HTERT RPE-1 (cell line): Measurements from ENCODE around the gene MACC1.

ENCODE experiments used
- in situ Hi-C: fragments of 300-500 bp; cut with MboI; formaldehyde crosslinking; loops from 4 replicates; pipeline ENCODE4 v1.14.3; 2020; ENCODE audit warnings: low sequenced_read_pairs

The MACC1 gene

GRCh38 chr7:20232848-20233247, 15.7 kb upstream of the MACC1 start:
- in situ Hi-C loops: no loop called here

GRCh38 chr7:20229646-20230500, 12.7 kb upstream of the MACC1 start:
- in situ Hi-C loops: no loop called here

- in situ Hi-C loops: no loop called here
These were observed 11.9 kb upstream of the MACC1 start for GRCh38 chr7:20229081-20229480.

DNA sequence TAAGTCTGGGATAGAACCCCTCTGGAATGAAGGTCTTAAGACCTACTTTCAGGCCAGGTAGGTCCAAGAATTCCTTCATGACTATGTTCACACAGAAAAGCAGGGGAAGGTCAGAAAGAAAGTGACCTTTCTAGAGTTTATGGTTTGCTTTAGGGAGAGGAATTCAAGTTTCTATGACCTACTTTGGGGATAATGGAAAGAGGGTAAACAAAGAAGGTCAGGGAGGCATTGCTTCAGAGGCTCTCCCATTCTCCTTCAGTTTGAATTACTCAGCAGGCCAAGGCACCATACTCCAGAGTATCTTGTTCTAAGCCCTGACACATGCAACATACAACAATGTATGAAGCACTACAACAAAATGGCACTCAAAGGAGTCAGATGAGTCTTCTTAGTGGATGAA, 11.5 kb upstream of the MACC1 start:
- in situ Hi-C loops: no loop called here

- in situ Hi-C loops: no loop called here
These were observed 10.2 kb upstream of the MACC1 start for GRCh38 chr7:20227291-20227795.

DNA sequence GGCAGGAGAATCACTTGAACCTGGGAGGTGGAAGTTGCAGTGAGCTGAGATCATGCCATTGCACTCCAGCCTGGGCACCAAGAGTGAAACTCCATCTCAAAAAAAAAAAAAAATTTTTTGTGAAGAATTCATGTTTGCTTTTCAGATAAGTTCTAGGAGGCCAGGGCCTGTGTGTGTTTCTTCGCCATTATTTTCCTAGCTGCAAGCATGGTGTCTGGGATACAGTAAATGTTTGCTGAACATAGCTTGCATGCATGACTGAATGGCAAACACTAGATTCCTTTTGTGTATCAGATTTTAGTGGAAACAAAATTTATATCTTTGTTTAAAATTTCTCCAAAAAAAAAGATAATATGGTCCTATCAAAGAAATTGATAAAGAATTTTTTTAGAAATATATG, 9.7 kb upstream of the MACC1 start:
- in situ Hi-C loops: no loop called here

- in situ Hi-C loops: no loop called here
These were observed 8.2 kb upstream of the MACC1 start for GRCh38 chr7:20225384-20225783.

- in situ Hi-C loops: no loop called here
These were observed 6.8 kb upstream of the MACC1 start for GRCh38 chr7:20224025-20224424.

DNA sequence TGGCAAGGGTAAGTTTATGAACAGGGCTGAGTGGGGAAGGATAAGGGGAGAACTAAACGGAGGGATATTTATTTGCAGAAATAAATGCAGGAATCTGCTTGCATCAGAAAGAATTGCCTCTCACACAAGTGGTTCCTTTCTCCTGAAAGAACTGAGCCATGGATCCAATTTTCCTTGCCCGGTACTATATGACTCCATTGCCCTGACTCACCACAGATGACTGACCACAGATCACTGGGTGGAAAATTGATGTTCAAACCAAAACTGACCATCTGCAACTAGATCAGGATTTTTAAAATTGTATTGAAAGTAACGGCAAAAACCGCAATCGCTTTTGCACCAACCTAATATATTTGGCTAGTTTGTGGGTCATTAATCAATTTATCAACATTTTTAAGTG, 6.2 kb upstream of the MACC1 start:
- in situ Hi-C loops: no loop called here

DNA sequence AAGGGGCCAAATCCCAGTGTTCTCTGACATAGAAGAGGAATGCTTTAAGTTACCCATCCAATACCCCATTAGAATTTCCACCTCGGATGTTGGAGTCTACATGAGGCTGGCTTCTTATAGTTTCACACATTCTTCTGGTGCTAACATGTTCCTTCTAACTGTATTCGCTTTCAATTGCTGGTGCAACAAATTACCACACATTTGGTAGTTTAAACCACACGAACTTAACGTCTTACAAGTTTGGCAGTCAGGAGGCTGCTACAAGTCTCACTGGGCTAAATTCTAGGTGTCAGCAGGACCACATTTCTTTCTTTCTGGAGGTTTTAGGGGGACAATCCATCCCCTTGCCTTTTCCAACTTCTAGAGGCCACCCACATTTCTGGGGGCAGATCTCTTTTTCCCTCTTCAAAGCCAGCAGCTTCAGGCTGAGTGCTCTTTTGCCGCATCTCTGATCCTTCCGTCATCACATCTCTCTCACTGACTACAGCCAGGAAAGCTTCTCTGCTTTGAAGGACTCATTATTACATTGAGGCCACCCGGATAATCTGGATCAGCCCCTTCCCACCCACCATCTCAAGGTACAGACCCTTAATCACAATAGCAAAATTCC, 5.1 kb upstream of the MACC1 start:
- in situ Hi-C loops: no loop called here

DNA sequence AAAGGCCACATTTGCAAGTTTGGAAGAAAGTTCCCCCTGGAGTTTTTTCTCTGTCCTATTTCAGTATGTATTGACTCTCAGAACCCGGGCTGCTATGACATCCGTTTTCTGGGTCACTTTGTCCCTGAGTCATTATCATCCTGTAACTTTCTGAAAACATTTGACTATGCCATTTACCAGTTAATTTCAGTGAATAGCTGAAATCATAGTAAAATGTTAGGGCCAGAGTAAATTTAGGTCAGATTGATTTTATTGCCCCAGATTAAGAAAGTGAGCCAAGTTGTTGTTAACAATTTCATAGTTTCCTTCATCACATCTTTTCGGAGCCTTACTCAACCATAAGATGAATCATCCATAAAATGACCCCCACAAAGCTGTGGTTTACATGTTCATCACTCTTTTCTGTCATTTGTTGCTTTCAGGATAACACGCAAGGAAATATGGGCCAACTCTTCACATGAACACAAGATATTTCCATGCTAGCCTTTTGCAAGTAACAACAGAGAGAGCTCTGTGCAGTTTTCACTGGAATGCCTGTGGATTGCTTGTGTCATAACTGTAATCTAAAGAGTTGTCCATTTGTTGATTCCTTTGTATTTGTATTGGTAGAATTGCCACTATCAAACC, 3.9 kb upstream of the MACC1 start:
- in situ Hi-C loops: no loop called here

GRCh38 chr7:20220293-20220761, 3.1 kb upstream of the MACC1 start:
- in situ Hi-C loops: no loop called here

DNA sequence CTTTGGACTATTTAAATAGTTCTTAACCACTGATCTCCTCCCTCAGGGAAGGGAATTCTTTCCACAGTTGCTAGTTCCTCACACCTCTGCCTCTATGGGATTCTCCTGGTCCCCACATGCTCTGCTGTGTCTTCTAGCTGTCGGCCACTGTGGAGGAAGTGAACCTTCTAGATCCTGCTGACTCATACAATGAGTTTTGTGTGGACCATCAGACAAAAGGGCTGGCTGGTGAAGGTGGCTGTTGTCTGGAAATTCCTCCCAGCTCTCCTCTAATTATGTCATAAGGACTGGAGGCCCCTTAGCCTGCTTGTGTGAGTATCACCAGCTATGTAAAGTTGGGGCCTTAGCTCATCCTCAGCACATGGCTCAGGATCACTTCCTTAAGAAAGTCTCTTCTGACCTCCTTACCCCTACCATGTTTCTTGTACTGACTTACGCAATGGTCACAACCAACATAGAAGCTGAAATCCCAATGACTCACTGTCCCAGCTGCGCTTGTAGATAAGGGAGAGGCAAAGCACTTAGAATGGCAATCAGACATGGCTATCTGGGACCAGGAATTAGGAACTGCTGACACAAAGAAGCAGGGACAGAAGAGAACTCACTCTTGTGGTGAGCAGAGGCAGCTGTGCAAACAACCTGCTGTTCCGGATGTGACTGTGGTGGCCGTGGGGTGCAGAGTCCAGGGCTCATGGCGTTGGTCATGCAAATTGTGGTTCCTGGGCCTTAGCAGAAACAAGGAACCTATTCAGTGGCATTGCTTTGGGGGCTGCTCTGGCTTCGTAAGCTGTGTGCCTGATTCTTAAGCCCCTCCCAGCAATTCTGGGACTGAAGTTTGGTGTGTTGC, 2.5 kb upstream of the MACC1 start:
- in situ Hi-C loops: no loop called here

DNA sequence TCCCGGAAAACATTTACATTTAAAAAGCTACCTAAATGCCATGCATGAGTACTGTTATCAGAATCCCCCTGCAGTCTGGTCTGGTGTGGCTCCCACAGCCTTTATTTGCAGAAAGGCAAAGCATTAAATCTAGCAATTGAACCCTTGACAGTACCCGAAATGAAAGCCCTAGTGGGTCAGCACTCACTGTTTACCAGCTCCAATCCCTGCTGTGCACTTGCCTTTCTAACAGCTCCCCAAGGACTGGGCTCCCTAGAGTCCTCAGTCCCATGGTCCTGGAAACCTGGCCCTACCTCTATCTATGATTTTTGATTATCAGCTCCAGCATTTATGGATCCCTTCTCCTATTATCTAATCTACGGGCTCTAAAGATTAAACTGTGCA, 1.9 kb upstream of the MACC1 start:
- in situ Hi-C loops: no loop called here

DNA sequence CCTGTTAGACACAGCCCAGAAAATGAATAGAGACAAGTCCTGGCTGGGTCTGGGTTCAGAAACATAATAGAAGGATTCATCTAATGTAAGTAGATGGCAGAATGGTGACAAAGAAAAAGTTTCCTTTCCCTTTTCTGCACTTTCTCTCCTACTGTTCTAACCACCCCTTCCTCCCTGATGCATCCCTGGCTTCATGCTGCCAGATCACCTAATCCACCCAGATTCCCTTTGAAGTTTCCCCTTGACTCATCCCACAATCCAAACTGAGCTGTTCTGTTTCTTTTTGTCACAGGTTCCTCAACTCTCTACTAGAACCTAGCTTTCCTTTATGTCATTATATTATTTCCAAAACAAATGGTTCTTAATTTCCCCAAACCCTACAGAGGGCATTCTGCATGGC, 1.1 kb upstream of the MACC1 start:
- in situ Hi-C loops: no loop called here

DNA sequence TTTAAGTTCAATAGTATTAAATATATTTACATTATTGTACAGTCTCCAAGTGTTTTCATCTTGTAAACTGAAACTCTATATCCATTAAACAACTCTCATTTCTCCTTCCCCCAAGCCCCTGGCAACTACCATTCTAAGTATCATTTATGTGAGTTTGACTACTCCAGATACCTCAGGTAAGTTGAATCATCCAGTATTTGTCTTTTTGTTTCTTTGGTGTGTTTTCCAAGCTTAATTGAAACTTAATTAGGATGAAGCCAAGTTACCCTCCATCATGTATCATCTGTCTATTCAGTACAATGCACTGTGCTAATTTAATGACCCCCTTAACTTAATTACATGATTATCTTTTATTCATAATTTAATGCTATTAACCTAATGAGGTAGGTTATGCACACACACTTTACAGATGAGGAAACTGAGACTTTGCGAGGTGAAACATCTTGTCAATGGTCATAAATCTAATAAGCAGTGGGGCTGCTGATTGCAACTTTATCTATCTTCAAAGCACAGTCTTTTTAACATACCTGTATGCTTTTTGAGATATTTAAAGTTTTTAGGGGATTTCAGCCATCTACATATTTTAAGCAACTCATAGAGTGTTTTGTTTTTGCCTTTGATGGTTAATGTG, 663 bp downstream of the MACC1 start:
- in situ Hi-C loops: no loop called here

DNA sequence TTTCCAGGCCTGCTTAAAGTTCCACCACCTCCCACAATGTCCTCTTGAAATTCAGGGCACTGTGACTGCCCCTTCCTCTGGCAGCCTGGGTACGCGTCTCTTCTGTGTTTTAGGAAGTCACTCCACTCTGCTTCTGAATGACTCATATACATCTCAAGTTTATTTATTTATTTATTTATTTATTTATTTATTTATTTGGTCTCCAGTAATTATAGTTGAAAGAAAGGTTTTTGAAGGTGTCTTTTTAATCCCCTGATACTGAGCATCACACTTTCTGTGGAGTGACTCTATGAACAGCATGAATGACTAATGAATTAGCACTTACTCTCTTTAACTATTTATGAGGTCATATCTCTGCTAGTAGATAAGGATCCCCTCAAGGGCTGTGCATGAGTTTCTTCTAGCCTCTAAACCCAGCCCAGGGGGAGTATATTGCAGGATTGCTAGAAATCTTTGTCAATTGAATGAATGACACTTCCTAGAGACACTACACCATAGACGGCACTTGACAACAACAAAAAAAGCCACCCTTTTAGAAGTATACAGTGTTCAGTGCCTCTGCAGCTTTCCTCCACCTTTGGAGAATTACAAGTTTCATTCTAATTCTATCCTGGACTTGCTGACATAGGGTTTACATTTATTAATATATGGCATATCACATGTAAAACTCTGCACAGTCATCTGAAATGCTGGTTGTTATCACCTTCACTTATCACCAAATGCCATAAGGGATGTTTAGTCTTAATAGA, 2.1 kb downstream of the MACC1 start:
- in situ Hi-C loops: no loop called here

DNA sequence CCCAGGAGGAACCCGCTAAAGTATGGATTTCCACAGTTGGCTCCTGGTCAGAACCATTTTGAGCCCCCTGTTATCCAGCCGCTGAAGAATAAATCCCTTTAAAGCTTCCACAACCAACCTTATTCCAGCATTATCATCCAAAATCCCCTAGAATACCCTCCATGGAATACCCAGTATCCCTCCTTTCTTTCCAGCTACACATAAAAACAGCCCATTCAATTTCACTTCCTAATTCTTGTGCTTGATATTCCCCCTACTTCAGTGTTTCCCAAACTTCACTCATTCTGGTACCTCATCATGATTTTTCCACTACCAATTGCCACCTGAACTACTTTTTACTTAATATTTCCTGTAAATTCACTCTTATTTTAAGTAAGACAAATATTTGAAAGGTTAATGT, 3.1 kb downstream of the MACC1 start:
- in situ Hi-C loops: no loop called here

- in situ Hi-C loops: no loop called here
These were observed 3.8 kb downstream of the MACC1 start for GRCh38 chr7:20213378-20213777.

GRCh38 chr7:20211376-20211775, 5.8 kb downstream of the MACC1 start:
- in situ Hi-C loops: no loop called here
